Neutrophil (primary cell): Measurements from ENCODE around the gene DNPEP.

Experiments
- H3K27ac ChIP-seq: fragments of 200-600 bp; sonication (generic); 2 replicates; pipeline ENCODE4 v1.5.1; 2016; ENCODE audit warnings: mild to moderate bottlenecking, moderate library complexity
- H3K27me3 ChIP-seq: fragments of 200-600 bp; sonication (generic); 2 replicates; pipeline ENCODE4 v1.6.0; 2016; ENCODE audit warnings: mild to moderate bottlenecking
- H3K36me3 ChIP-seq: fragments of 200-600 bp; sonication (generic); 2 replicates; pipeline ENCODE4 v1.5.1; 2017
- H3K4me1 ChIP-seq, 2 experiments: fragments of 200-600 bp in 1 of 2; sonication (generic) in 1 of 2; 1 replicate in 1 of 2; 2 replicates in 1 of 2; pipeline versions ENCODE4 v1.5.1 to v1.6.1; 2013 to 2016; ENCODE audit warnings: low read depth in 1 of 2, low read length in 1 of 2, mild to moderate bottlenecking in 1 of 2, moderate library complexity in 1 of 2; ENCODE audit not compliant: control insufficient read depth in 1 of 2, insufficient read depth in 1 of 2
- H3K4me3 ChIP-seq, 2 experiments: fragments of 200-600 bp in 1 of 2; sonication (generic) in 1 of 2; 1 replicate in 1 of 2; 2 replicates in 1 of 2; pipeline ENCODE4 v1.5.1; 2013 to 2016; ENCODE audit warnings: low read depth in 1 of 2, low read length in 1 of 2, mild to moderate bottlenecking in 1 of 2, moderate library complexity in 1 of 2
- H3K9me3 ChIP-seq: fragments of 200-600 bp; sonication (generic); 2 replicates; pipeline ENCODE4 v1.5.1; 2016
- TF ChIP-seq, protein P1 (sequence below): fragments of 200-600 bp; sonication (generic); IDR thresholded peaks from 2 replicates; pipeline ENCODE4 v1.5.1; 2016; ENCODE audit warnings: antibody characterized with exemption

Gene DNPEP

GRCh38 chr2:219426534-219427136 is 38.9 kb upstream of the DNPEP start:
- H3K9me3 ChIP-seq = no peaks in the 10 kb centered on the region
- TF ChIP-seq, protein P1, sequence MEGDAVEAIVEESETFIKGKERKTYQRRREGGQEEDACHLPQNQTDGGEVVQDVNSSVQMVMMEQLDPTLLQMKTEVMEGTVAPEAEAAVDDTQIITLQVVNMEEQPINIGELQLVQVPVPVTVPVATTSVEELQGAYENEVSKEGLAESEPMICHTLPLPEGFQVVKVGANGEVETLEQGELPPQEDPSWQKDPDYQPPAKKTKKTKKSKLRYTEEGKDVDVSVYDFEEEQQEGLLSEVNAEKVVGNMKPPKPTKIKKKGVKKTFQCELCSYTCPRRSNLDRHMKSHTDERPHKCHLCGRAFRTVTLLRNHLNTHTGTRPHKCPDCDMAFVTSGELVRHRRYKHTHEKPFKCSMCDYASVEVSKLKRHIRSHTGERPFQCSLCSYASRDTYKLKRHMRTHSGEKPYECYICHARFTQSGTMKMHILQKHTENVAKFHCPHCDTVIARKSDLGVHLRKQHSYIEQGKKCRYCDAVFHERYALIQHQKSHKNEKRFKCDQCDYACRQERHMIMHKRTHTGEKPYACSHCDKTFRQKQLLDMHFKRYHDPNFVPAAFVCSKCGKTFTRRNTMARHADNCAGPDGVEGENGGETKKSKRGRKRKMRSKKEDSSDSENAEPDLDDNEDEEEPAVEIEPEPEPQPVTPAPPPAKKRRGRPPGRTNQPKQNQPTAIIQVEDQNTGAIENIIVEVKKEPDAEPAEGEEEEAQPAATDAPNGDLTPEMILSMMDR = no peak
- H3K36me3 ChIP-seq = no peaks in the 10 kb centered on the region
- H3K27me3 ChIP-seq = peaks cover 61% of the 10 kb centered on the region
- no peak overlapping the region for H3K27ac ChIP-seq
- no peak overlapping the region for H3K4me3 ChIP-seq
- no peaks in the 10 kb centered on the region for H3K4me1 ChIP-seq

- Histone ChIP-seq H3K36me3 (no peaks in the 10 kb centered on the region), H3K4me3 (no peak overlapping the region), H3K27me3 (peaks cover 64% of the 10 kb centered on the region), H3K4me1 (no peaks in the 10 kb centered on the region), H3K27ac (no peak overlapping the region), H3K9me3 (no peaks in the 10 kb centered on the region)
- TF ChIP-seq, protein P1 = no peak
Observed at GRCh38 chr2:219426068-219426443, 38.3 kb upstream of the DNPEP start.

- TF ChIP-seq, protein P1 = no peak
- no peaks in the 10 kb centered on the region for H3K36me3 ChIP-seq
- no peak overlapping the region for H3K4me3 ChIP-seq
- no peak overlapping the region for H3K27ac ChIP-seq
- no peaks in the 10 kb centered on the region for H3K4me1 ChIP-seq
- H3K9me3 ChIP-seq = no peaks in the 10 kb centered on the region
- peaks cover 68% of the 10 kb centered on the region for H3K27me3 ChIP-seq
Observed at GRCh38 chr2:219425238-219426067, 37.7 kb upstream of the DNPEP start.

DNA sequence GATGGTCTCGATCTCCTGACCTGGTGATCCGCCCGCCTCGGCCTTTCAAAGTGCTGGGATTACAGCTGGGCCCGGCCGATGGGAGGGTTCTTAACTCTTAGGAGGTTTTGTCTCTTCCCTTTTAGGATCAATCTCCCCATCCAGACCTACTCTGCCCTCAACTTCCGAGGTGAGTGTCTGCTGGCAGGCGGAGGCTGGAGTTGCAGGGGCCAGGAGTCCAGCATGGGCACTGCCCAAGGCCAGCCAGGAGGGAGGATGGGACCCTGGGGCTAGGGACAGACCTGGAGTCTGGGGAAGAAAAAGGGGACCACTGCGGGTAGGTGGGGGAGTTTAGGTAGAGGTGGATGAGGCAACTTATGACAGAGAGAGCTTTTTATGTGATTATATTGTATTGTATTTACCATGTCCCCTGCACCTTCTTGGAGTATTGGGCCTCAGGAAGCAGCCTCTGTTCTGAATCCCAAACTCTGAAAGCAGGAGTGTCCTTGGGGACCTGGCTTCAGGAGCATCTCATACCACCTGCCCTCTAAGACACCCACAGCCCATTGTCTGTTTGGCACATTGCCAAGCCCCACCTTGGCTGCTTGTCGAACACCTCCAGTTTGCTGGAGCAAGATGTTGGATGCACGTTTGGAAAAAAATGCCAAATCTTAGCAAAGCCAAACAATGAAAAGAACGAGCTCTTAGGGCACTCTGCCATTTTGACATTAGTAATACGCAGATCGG is 36.1 kb upstream of the DNPEP start:
- H3K9me3 ChIP-seq = no peaks in the 10 kb centered on the region
- H3K36me3 ChIP-seq = no peaks in the 10 kb centered on the region

DNA sequence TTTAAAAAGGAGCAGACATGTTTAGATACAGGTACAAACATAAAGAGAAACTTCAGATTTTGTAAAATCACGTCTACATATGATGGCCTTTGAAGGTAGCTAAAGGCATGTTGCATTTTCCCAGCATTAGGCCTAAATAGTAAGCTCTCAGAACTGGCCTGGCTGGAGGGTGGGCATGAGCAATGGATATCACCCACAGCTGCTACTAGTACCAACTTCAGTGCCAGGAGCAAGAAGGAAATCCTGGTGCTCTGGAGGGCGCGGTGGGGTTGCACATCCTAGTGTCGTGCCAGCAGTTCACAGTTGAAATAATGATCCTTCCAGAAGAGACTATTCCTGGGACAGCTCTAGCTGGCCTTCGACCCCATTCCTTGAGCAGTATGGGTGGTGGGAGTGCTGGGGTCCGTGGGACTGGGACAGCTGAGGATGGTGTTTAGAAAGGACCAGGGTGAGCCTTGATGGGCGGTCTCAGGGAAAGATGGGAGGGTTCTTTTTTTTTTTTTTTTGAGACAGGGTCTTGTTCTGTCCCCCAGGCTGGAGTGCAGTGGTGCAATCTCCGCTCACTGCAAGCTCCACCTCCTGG is 35.3 kb upstream of the DNPEP start:
- Histone ChIP-seq H3K9me3 (no peaks in the 10 kb centered on the region), H3K4me3 (no peak overlapping the region), H3K36me3 (no peaks in the 10 kb centered on the region), H3K27me3 (peaks cover 73% of the 10 kb centered on the region), H3K4me1 (no peaks in the 10 kb centered on the region), H3K27ac (no peak overlapping the region)
- TF ChIP-seq, protein P1 = no peak

More for the DNA sequence above, 36.1 kb upstream of the DNPEP start:
- no peaks in the 10 kb centered on the region for H3K4me1 ChIP-seq
- TF ChIP-seq, protein P1 = no peak
- no peak overlapping the region for H3K4me3 ChIP-seq
- no peak overlapping the region for H3K27ac ChIP-seq
- H3K27me3 ChIP-seq = peaks cover 73% of the 10 kb centered on the region
